Activated naive CD4-positive, alpha-beta T cell (primary cell): ENCODE measurements around the gene DNAH14.
"Not testable (repeated sequence)": the region's sequence is repeated elsewhere in the genome, so short reads cannot be mapped to it uniquely, and the experiment has no call there.

Source experiments
- DNase-seq, 4 experiments: peaks; one replicate each; lab custom pipeline; 2025; lab: John Stamatoyannopoulos, UW

The DNAH14 gene

GRCh38 chr1:224929335-224930237, at the start of gene DNAH14:
TSS of gene DNAH14 (plus strand) at chr1:224929675. CDS start at chr1:224952703, 23,028 bp downstream.
- no peak for DNase-seq

DNA sequence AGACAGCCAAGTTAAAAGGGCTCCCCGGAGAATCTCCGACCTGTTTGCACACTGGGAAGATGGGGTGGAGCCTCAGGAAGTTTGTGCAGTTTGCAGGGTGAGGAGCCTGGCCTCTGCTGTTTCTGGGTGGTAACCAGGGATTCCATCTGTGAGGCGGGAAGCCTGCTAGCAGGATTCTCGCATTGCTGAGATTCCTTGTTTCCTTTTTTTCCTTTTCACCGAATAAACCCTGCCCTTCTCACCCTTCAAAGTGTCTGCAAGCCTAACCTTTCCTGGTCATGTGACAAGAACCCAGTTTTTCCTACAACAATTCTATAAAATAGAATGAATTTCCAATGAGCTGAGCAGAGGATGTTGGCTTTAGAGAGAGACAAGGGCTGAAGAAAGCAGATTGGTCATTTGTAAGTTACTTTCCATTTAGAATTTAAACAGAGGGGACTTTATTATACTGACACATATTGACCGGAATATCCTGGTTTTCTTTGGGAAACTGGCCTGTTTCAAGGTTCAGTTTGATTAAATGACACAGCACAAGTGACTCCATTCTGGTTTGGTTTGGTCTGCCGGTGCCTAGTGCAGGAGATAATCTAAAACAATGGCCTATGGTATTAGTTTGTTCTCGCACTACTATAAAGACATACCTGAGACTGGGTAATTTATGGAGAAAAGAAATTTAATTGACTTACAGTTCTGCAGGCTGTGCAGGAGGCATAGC, 48.7 kb upstream of the DNAH14 start:
- no peak for DNase-seq

GRCh38 chr1:224881308-224881692, 48.2 kb upstream of the DNAH14 start:
- not testable (repeated sequence) for DNase-seq

DNA sequence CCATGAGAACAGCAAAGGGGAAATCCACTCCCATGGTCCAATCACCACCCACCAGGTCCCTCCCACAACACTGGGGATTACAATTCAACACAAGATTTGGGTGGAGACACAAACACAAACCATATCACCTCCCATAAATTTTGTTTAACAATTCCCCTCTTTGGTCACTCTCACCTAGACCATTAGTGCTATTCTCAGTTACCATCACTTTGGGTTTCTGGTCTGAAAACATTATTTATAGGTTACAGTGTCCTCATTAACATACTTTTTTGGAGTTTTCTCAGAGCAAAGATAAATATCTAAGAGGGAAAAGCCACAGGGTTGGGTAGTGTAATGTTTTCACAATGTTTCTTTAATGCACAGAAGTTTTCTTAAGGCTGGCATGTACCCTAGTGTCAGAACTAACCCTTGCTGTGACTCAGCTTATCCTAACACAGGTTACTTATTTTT, 47.7 kb upstream of the DNAH14 start:
- no peak for DNase-seq

- DNase-seq = no peak
Measured at GRCh38 chr1:224882264-224882663, 47.2 kb upstream of the DNAH14 start.

DNA sequence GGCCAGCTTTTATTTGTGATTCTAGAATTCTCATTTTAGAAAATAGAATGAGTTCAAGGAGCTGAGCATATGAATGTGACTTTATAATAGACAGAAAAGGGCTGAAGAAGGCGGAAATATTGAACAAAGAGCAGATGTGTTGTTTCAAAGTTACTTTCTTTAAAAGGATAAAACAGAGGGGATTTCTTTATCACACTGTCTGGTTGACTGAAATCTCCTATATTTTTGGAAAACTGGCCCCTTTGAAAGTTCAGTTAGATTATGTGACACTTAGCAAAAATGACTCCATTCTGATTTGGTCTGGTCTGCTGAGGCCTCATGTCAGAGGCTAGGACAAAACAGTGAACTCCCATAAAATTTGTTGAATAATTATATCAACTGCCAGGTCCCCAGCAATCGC, 46.4 kb upstream of the DNAH14 start:
- DNase-seq = no peak

DNA sequence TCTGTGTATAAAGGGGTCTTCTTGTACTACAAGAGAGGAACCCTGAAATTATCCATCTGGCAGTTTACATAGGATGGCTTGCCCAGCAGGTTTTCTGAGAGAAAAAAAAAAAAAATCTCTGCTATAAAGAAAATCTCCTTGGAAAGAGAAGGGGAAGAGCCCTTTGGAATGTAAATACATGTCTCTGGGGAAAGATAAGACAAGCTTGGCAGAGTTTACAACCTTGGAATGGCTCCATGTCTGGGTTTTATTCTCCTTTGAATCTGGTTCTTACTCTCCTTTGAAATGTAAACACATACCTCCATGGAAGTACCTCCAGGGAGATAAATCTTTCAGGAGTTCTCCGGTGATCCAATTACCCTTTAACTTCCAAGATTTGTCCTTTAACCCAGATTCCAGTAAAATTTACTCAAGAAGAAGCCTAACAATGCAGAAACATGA, 45.1 kb upstream of the DNAH14 start:
- DNase-seq = no peak

- not testable (repeated sequence) for DNase-seq
Measured at GRCh38 chr1:224885376-224885775, 44.1 kb upstream of the DNAH14 start.

- DNase-seq = no peak
Measured at GRCh38 chr1:224894915-224895314, 34.6 kb upstream of the DNAH14 start.

- no peak for DNase-seq
Measured at GRCh38 chr1:224896130-224896781, 33.2 kb upstream of the DNAH14 start.

GRCh38 chr1:224897529-224898327, 31.7 kb upstream of the DNAH14 start:
- no peak for DNase-seq

DNA sequence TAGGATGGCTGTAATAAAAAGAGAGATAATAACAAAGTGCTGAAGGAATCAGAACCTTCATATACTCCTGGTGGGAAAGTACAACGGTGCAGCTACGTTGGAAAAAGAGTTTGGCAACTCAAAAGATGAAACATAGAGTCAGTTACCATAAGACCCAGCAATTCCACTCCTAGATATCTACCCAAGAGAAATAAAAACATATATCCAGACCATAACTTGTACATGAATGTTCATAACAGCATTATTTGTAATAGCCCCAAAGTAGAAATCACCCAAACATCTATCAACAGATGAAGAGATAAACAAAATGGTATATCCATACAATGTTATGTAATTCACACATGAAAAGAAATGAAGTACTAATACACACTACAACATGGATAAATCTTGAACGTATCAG, 30.5 kb upstream of the DNAH14 start:
- DNase-seq = no peak

- DNase-seq = no peak
Measured at GRCh38 chr1:224900062-224900630, 29.3 kb upstream of the DNAH14 start.

DNA sequence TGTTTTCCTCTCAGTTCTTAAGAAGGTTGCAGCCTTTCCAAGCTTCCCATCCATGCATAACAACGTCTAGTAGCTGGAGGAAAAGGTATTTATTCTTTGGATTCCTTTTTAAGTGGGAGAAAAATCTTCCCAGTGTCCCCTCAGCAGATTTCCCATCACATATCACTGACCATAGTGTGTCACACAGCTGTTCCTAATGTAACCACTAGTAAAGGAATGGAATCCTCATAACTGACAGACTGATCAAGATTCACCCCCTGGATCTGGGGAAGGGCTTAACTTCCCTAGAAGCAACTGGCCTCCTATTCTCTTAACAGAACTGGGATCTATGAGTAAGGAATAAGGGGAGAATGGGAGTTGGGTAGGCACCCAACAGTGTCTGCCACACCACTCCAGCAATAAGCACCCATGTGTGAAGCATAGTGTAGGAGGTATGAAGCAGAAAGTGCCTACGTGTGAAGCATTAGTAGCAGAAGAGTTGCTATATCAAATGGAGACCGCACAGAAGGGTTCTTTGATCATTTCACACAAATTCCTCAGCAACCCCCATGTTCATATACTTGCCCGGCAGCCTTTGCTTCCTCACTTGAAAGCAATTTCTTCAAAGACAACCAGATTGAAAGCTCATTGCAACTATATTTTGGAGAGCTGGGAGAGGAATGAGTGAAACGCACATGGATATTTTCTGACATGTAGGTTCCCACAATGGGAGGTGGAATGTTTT, 28.2 kb upstream of the DNAH14 start:
- no peak for DNase-seq

DNA sequence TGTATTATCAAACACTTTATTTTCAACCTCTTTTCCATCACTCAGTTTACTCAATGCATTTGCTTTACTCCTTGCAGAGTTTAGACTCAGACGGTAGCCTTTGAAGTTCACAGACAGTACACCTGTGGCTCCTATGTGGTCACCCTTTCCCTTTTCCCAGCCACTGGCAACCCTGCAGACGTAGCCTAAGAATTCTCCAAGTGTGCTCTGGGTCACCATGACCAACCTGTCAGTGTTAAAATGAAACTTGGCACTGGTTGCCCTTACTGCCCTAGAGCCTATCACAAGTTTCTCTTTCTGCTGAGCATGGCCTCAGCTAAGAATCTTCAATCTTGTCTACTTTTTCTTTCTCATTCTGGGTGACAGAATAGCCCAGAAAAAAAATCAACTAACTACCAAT, 25.5 kb upstream of the DNAH14 start:
- no peak for DNase-seq

GRCh38 chr1:224906340-224906739, 23.1 kb upstream of the DNAH14 start:
- no peak for DNase-seq

DNA sequence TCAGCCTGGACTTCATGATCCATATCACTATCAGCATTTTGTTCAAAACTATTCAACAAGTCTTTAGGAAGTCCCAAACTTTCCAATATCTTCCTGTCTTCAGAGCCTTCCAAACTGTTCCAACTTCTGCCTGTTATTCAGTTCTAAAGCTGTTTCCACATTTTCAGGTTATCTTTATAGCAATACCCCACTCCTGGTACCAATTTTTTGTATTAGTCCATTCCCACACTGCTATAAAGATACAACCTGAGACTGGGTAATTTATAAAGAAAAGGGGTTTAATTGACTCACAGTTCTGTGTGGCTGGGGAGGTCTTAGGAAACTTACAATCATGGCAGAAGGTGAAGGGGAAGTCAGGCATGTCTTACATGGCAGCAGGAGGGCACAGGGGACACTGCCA, 18.3 kb upstream of the DNAH14 start:
- no peak for DNase-seq

DNA sequence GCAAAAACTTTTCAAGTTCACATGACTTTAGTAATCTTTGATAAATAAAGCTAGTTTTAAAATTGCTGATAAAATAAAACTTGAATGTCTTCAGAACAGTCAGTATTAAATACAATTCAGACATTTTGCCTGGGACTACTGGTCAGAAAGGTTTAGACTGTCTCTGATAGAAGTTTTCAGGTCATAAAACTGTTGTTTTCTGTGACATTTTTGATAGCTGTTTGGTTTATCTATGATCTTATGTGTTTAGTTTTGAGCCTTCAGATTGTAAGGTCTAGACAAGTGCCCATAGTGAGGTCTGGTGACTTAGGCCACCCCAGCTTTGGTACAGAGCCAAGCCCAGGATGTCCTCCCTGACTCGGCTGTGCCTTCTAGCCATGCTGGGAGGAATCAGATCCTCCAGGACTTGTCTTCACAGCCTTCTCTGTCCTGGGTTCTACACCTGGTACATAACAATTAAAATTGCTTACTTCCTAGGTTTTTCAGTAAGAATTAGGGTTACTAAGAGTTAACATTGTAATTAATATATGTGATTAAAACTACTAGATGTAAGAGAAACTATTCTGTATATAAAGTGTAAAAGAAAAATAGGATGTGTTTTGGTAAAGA, 15.1 kb upstream of the DNAH14 start:
- no peak for DNase-seq

- no peak for DNase-seq
Measured at GRCh38 chr1:224919508-224919907, 10.0 kb upstream of the DNAH14 start.

GRCh38 chr1:224920930-224921329, 8.5 kb upstream of the DNAH14 start:
- no peak for DNase-seq
